Measurements from ENCODE around the gene NNT.

DNA sequence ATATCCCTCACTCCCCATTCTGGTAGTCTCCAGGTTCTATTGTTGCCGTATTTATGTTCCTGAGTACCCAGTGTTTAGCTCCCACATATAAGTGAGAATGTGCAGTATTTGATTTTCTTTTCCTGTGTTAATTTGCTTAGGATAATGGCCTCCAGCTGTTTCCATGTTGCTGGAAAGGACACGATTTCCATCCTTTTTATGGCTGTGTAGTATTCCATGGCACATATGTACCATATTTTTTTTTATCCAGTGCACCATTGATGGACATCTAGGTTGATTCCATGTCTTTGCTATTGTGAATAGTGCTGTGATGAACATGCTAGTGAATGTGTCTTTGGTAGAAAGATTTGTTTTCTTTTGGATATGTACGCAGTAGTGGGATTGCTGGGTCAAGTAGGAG lies 98.2 kb downstream of the NNT start:
- no peak for TF ChIP-seq POLR2A (IDR thresholded peaks at IDR 0.05)
- TF ChIP-seq, protein P1, sequence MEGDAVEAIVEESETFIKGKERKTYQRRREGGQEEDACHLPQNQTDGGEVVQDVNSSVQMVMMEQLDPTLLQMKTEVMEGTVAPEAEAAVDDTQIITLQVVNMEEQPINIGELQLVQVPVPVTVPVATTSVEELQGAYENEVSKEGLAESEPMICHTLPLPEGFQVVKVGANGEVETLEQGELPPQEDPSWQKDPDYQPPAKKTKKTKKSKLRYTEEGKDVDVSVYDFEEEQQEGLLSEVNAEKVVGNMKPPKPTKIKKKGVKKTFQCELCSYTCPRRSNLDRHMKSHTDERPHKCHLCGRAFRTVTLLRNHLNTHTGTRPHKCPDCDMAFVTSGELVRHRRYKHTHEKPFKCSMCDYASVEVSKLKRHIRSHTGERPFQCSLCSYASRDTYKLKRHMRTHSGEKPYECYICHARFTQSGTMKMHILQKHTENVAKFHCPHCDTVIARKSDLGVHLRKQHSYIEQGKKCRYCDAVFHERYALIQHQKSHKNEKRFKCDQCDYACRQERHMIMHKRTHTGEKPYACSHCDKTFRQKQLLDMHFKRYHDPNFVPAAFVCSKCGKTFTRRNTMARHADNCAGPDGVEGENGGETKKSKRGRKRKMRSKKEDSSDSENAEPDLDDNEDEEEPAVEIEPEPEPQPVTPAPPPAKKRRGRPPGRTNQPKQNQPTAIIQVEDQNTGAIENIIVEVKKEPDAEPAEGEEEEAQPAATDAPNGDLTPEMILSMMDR (IDR thresholded peaks at IDR 0.05 in 8 of 11, conservative IDR thresholded peaks at IDR 0.05 in 3 of 11): no peak
- no peak for TF ChIP-seq POLR2AphosphoS5 (IDR thresholded peaks at IDR 0.05)

All from spleen (tissue), 7 donors.